C1 segment of cervical spinal cord (tissue), 14 donors: Measurements from ENCODE around the gene MYLK.

Experiments
- DNase-seq, 14 donors: peaks; one replicate each; lab custom pipeline; 2025; lab: John Stamatoyannopoulos, UW

MYLK gene

GRCh38 chr3:123831420-123831819 is 52.7 kb downstream of the MYLK start:
- no peak for DNase-seq

- DNase-seq, result no peak
Observed at GRCh38 chr3:123821920-123822319, 62.2 kb downstream of the MYLK start.

DNA sequence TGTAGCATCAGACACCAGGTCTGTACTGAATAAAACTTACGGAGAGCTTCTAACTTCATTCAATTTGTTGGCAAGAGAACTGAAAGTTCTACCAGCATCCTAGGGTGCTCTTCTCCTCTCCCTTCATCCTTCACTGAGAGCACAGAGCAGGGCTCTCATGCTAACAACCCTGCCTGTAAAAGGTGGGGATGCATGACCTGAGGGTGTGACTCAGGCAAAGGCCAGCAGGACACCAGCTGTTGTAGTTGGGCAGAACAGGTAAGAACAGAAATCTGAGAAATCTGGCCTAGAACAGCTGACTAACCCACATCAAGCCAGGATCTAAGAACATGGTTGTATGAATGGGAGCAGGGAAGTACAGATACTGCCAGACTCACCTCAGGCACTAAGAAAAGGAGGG is 64.2 kb downstream of the MYLK start:
- DNase-seq, result no peak

DNA sequence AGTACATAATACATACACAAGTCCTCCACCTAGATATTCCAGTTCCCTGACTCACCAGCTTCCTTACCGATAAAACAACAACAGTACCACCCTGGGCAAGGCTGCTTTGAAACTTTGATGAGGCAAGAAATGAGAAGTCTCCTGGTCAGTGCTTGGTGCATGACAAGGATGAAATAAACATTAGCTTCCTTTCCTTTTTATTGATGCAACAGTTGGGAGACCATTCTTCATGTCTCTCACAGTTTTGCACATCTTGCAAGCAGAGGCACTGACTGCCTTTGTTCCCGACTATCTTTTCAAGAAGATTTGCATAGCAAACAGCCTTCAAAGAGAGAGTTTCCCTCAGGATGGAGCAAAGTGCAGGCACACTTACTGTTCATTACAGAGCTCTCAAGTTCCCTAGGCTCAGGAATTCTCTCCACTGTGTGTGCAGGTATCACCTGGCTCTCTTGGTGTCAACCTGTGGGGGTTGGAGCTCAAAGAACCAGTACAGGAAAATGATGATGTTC is 65.2 kb downstream of the MYLK start:
- DNase-seq, result no peak

DNA sequence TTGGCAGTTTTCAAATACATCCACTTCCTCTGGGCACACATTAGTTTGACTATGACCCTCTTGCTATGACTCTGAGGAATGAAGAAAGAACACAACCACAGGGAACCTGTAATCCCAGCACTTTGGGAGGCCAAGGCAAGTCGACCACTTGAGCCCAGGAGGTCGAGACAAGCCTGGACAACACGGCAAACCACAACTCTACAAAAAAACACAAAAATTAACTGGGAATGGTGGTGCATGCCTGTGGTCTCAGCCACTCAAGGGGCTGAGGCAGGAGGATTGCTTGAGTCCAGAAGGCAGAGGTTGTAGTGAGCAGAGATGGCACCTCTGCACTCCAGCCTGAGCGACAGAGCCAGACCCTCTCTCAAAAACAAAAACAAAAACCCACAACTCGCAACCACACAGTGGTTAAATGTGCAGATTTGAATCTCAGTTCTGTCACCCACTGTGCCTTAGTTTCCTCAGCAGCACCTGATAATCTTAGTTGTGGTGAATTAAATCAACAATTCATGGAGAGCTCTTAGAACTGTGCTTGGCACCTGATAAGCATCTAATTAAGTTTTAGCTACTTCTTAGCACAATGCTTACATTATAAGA is 65.7 kb downstream of the MYLK start:
- no peak for DNase-seq

GRCh38 chr3:123817413-123817812 is 66.7 kb downstream of the MYLK start:
- no peak for DNase-seq

DNA sequence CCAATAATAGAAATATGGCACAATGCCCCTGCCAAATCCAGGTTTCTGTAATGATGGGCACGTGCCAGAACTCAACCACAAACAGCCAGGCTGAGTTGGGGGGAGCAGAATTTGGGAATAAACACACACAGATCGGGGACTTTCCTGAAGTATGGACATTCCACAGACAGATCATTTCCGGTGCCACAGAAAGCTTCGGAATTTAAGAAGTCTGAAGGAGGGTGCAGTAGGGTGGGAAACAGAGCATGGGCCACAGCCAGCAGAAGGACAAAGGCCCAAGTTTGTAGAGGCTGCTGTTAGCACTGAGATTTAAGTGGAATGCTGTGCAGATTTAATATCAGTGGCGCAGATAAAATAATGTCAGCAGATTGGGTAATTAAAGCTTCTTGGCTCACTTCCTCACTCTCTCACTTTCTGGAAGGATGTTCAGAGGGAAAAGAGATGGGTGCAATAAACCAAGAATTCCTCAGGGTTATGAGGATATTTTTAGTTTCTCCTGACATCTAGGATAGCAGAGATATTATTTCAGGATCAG is 67.4 kb downstream of the MYLK start:
- no peak for DNase-seq

GRCh38 chr3:123815981-123816380 is 68.2 kb downstream of the MYLK start:
- DNase-seq, result no peak

DNA sequence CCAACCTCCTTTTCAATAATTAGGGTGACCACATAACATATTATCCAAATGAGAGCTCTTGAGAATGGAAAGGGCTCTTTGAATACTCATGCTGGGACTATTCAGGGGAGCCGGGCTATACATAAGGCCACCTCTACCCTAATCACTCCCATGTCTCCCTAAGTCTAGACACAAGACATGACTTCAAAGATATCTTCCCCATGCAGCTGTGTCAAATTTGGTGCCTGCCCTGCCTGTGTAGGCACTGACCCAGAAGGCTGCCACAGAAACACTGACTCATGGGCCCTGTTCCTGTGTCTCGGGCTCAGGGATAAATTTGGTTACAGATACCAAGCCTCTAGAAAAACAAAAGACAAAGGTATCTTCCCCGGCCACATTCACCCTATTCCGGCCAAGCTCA is 70.3 kb downstream of the MYLK start:
- no peak for DNase-seq

GRCh38 chr3:123809597-123809996 is 74.5 kb downstream of the MYLK start:
- no peak for DNase-seq

- no peak for DNase-seq
Observed at GRCh38 chr3:123808812-123809211, 75.3 kb downstream of the MYLK start.

- no peak for DNase-seq
Observed at GRCh38 chr3:123807820-123808219, 76.3 kb downstream of the MYLK start.

GRCh38 chr3:123805504-123805903 is 78.6 kb downstream of the MYLK start:
- DNase-seq, result no peak

GRCh38 chr3:123805101-123805500 is 79.0 kb downstream of the MYLK start:
- DNase-seq, result no peak

- no peak for DNase-seq
Observed at GRCh38 chr3:123804676-123805075, 79.5 kb downstream of the MYLK start.

DNA sequence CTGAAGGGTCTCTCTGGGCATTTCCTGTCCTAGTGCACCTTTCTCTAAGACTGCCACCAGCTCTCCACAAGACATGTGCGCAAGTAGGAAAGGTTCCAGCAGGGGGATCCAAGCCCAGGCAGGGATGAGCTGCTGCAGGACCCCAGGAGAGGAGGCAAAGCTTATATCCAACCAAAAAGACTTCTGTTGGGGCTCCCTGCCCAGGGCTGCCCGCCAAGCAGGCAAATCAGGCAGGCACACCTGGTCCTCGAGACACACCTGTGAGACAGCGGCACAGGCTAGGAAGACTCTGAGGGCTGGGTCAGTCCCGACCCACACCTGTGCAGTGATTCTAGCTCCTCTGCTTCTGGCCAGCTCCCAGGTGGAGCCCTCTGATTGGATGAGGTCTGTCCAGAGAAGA is 80.6 kb downstream of the MYLK start:
- DNase-seq, result no peak

GRCh38 chr3:123802007-123802625 is 82.0 kb downstream of the MYLK start:
- no peak for DNase-seq

DNA sequence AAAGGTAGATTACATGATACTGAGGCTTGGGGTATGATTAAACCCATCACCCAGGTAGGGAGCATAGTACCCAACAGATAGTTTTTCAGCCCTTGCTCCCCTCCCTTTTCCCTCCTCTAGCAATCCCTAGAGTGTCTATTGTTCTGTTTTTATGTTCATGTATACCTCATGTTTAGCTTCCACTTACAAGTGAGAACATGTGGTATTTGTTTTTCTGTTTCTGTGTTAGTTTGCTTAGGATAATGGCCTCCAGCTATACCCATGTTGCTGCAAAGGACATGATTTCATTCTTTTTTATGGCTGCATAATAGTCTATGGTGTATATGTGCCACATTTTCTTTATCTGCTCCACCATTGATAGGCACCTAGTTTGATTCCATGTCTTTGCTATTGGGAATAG is 82.7 kb downstream of the MYLK start:
- no peak for DNase-seq

- no peak for DNase-seq
Observed at GRCh38 chr3:123800362-123800682, 83.8 kb downstream of the MYLK start.

GRCh38 chr3:123799544-123800361 is 84.4 kb downstream of the MYLK start:
- DNase-seq, result peak in 1 of 14 donors; percentile 10

GRCh38 chr3:123798550-123798949 is 85.6 kb downstream of the MYLK start:
- no peak for DNase-seq

DNA sequence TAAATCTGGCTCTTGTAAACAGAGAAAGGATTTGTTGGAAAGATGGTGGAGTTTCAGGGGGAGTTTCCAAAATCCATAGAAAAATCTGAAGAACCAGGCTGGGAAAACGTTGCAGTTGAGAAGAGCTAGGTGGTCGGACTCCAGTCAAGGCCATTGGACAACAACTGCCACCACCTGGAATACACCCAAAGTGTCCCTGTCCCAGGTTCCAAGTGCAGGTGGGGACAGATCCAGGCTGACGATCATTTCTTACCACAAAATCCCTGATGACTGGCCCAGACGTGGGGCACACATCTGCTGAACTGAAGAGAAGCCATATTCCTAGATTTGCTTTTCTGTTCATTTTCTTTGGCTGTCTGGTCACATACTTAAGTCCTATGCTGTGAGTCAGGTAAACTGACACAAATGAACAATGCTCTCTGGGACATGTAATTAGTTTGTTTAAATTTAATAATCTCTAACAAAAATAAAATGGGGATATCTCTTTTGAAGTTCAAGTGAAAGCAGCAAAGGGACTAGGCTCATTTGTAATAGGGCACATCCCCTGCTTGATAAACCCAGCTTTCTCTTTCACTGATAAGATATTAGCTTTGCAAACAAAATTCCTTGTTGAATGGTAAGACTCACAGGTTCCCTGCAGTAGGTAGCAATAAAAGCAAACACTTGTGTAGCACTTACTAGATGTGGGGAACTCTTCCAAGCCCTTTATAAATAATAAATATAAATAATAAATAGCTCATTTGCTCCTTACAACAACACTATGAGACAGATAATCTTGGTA is 88.5 kb downstream of the MYLK start:
- no peak for DNase-seq
